ENCODE data around the gene SPATA17.
"Not testable (repeated sequence)": the region's sequence is repeated elsewhere in the genome, so short reads cannot be mapped to it uniquely, and the experiment has no call there.

SPATA17 gene

DNA sequence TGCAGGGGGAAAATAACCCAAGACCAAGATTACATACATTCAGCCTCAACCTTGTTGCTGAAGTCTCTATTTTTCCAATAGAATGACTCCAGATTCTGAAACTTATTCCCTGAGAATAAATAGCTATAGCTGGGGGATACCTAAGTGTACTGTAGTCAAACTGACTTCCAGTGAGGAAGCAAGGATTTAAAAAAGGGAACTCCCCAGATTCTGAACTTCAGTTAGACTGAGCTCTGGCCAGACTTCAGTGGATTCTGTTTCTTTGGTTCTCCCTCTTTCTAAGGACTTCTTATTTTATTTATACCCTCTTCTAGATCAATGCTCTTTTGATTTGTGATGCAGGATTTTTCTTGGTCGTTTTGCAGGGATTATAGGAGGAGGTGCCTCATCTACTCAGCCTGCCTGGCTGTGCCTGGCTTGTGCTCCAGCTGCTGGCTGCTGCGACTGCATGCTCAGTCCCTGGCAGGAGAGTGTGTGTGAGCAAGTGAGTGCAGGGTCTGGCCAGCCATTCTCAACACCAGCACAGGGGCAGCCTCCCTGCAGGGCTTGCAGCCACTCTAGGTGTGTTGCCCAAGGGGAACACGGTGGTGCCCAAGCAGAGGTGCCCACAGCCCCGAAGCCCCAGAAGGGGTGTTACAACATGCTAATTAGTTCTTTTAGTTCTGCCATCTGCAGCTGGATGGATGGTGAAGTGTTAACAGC lies 43.0 kb downstream of the SPATA17 start:
- DNase-seq (ENCODE audit: low read depth in 1 of 2, low spot score in 1 of 2), result no peak

DNA sequence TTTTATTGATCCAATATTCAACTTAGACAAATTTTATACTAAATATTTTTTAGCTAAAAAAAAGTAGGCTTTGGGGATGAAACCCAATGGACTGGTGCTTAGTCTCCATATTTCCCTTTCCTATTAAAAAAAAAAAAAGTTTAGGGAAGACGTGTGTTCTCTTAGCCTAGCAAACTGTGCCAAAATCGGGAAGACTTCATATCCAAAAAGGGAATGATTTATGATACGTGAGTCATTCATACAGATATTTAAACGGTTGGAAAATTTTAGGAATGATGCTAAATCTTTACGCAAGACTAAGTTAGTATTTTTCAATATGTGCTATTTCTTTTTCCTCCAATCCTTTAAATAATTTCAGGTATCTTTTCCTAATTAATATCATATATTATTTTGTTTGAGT lies 50.7 kb downstream of the SPATA17 start:
- no peak for DNase-seq (ENCODE audit: low read depth in 1 of 2, low spot score in 1 of 2)

DNA sequence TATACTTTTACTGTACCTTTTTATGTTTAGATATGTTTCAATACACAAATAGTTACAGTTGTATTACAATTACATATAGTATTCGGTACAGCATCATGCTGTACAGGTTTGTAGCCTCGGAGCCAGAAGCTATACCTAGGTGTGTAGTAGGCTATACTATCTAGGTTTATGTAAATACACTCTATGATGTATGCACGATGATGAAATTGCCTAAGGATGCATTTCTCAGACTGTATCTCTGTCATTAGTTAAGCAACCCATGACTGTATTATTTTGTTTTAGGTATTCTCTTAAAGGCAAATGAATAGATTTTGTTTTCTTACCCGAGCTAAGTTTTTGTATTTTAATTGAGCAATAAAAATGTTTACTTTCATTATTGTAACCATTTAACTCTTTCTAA lies 56.4 kb downstream of the SPATA17 start:
- no peak for DNase-seq (ENCODE audit: low read depth in 1 of 2, low spot score in 1 of 2)

DNA sequence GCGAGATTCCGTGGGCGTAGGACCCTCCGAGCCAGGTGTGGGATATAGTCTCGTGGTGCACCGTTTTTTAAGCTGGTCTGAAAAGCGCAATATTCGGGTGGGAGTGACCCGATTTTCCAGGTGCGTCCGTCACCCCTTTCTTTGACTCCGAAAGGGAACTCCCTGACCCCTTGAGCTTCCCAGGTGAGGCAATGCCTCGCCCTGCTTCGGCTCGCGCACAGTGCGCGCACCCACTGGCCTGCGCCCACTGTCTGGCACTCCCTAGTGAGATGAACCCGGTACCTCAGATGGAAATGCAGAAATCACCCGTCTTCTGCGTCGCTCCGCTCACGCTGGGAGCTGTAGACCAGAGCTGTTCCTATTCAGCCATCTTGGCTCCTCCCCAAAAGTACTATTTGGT lies 65.0 kb downstream of the SPATA17 start:
- not testable (repeated sequence) for DNase-seq (ENCODE audit: low read depth in 1 of 2, low spot score in 1 of 2)

DNA sequence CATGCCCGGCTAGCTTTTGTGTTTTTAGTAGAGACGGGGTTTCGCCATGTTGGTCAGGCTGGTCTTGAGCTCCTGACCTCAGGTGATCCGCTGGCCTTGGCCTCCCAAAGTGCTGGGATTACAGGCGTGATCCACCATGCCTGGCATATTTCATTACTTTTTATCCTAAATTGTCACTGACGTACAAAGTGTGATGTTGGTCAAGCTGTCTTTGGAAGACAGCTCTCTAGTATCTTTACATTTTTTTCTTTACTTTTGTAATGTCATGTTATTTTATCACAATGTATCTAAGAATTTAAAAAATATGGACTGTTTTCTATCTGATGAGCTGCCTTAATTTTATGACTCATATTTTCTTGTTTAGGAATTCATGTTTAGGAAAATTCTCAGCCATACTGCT lies 72.2 kb downstream of the SPATA17 start:
- DNase-seq (ENCODE audit: low read depth in 1 of 2, low spot score in 1 of 2), result no peak

DNA sequence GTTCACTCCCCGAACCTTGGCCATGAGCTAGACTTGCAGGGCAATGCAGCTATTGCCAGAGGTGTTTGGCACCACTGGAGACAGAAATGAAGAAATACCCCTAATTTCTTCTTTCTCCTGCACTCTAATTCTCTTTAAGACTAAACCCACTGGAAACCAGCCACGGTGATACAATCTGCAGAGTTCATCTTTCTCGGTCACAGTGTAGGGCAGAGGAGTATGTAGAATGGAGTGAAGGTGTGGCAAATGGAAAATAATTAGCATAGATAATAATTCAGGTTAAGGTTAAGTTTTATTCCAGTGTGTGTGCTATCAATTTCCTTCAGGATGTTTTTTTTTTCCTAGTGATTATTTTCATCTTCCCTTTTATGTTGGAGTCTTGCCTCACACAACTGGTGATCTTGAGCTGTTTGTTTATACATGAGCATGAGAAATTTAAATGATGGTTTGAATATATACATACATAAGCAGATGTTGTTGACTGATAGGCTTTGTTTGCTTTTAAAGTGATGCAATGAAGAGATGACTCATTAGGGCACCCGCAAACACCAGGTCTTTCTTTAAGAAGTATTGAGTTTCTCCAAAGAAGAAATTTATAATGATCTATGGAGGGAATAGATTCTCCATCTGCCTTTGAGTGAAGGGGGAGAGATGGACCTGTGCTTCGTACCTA lies 81.9 kb downstream of the SPATA17 start:
- no peak for DNase-seq (ENCODE audit: low read depth in 1 of 2, low spot score in 1 of 2)

DNA sequence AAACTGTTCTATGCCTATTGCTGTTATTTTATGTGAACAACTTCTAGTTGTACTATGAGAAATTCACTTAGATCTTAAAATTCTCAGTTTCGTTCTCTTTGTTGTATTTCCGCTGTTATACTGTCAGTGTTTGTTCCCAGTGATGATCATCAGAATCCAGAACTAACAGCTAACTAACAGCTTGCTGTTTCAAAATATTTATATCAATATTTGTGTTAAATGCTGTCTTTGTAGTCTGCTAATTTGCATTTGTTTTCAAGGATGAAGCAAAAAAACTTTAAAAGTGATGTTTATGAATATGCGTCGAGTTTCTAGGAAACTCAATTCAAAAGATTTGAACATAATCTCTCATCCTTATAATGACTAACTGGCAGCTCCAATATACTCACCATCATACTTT lies 84.5 kb downstream of the SPATA17 start:
- no peak for DNase-seq (ENCODE audit: low read depth in 1 of 2, low spot score in 1 of 2)

DNA sequence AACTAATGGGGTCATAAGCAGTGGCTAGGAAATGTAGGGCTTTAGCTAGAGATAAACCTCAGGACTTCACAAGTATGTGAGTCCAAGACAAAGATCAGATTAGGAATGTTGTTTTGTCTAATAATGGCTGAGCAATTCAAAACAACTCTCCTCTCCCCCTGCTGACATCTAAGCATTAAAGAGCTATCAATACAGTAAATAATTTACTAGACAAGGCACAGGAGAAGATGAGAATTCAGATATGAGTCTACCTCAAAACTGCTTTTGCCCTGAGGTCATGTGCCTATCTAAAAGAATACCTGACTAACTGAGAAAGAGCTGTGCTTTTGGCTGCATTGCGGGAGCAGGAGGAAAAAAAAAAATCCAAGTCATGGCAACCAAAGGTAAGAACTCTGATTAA lies 86.8 kb downstream of the SPATA17 start:
- no peak for DNase-seq (ENCODE audit: low read depth in 1 of 2, low spot score in 1 of 2)

DNA sequence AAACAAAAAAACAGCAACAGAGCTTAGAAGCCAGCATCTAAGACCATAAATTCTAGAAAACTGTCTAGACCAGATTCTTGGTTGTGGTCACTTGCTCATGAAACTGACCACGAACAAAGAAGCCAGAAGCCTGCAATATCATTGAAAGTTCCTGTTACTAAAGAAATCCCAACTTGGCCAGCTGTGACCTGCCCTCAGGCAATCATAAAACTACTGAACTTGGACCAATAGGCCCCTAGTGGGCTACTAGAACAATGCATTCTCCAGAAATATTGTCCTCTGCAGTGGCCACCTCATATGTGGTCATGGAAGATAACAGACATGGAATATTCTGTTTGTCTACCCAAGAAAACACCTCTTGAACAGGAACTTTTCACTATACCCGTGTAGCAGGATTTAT lies 87.7 kb downstream of the SPATA17 start:
- DNase-seq (ENCODE audit: low read depth in 1 of 2, low spot score in 1 of 2), result no peak

DNA sequence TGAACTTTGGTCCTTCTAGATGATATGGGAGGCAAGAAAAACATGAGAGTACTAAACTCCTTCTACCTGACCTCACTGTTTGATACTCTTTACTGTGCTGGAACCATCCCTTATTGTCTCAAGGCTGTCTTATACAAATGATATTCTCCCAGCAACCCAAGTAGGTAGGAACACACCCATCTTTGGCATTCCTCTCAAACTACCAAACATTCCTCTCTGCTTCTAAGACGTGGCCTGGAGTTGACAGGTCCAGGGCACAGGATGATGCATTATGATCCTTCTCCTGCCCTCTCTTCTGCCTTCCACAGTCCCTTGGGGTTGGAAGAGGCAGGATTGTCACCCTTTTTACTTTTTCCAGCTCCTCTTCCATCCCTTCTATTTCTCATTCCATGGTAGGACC lies 90.5 kb downstream of the SPATA17 start:
- DNase-seq (ENCODE audit: low read depth in 1 of 2, low spot score in 1 of 2), result no peak

DNA sequence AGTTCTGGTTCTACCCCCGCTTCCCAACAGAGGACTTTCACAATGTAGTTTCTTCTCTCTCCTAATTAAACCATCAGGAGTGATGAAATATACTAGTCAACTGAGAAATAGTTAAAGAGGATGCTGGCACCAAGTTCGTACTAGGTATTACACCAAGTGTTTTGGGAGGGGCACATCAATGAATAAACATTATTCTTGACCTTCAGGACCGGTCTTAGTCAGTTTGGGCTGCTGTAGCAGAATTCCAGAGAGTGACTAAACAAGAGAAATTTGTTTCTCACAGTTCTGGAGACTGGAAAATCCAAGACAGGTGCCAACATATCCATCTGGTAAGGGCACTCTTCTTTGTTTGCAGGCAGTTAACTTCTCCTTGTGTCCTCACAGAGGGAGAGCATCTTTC lies 103.8 kb downstream of the SPATA17 start:
- DNase-seq (ENCODE audit: low read depth in 1 of 2, low spot score in 1 of 2), result no peak

DNA sequence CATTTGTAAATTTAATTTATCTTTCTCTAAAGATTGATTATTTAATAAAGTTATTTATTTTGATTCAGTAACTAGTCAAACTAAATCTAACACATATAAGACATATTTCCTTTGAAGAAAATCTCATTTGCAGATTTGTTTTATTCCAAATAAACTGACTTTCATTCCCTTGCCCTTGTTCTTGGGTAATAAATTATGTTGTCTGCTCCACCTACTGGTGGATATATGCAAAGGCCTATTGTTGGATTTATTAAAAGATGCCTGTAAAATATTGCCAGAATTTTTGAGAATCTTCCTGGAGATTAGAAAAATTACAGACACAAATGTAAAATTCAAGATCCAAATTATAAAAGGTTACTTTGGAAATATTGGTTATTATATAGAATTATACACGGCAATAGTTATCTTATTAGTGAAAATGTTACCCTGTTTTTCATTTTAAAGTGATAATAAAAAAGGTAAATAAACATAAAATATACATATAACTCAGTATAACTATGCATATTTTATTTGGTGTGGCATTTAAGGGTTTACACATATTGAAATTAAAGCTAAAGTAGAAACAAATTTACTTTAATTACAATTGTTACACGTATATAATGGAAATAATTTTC lies 116.1 kb downstream of the SPATA17 start:
- no peak for DNase-seq (ENCODE audit: low read depth in 1 of 2, low spot score in 1 of 2)

DNA sequence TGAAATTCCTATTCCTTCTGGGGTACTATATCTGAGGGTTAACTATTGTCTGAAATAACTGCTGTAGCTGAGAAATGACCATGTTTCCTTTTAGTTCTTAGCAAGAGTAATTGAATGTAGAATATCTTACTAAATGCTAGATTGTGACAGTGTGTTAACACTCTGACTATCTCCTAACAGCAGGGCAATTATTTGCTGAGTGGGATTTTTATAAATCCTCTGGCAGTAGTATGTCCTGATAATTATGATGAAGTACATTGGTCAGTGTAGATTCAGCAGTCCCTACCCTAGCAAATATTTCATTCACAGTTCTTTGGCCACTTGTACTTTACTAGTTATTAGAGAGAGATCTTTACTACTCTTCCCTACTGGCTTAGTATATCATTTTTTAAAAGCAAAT lies 138.6 kb downstream of the SPATA17 start:
- no peak for DNase-seq (ENCODE audit: low read depth in 1 of 2, low spot score in 1 of 2)

DNA sequence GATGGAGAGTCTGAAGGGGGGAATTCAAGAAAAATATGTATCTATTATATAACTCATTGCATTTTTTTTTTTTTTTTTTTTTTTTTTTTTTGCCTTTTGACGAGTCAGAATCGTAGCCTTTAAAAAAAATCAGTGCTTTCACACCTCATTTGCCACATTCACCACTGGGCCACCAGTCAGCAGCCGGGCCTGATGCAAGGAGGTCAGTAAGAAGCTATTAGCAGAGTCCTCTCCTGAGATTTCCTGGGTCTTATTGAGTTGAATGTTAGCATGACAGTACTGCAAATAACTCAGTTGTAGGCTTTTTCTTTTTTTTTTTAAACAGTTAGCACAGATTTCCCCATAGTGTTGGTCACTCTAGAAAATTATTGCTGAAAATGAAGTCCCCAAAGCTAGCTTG lies 139.8 kb downstream of the SPATA17 start:
- no peak for DNase-seq (ENCODE audit: low read depth in 1 of 2, low spot score in 1 of 2)

DNA sequence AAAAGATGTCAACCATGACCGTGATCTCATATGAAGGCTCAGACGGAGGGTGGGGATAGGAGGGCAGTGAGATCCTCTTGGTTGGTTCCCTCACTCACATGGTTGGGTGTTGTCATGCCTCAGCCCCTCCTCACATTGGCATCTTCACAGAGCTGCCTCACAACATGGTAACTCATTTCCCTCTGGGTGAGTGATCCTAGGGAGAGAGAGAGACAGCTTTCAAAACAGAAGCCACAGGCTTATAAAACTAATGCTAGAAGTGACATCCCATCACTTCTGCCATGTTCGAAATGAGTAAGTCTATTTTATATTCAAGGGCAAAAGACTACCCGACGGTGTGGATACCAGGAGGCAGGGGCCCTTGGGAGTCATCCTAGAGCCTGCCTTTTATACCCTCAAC lies 145.5 kb downstream of the SPATA17 start:
- DNase-seq (ENCODE audit: low read depth in 1 of 2, low spot score in 1 of 2), result no peak

DNA sequence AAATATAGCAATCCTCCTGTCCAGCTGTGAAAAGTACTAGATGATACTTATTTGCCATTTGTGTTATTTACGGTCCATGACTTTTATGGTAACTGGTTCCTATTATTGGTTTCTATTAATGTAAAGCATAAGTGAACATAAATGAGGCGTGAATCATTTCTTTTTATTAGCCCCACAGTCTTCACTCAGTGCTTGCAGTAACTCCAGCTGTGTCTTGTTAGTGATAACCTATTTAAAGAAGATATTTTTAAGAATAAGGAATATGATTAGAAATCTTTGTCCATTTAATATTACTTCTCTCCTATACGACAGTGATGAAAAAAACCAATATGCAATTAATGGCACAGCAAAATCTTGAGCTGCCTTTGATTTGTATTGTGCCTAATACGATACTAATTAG lies 149.9 kb downstream of the SPATA17 start:
- DNase-seq (ENCODE audit: low read depth in 1 of 2, low spot score in 1 of 2), result no peak

DNA sequence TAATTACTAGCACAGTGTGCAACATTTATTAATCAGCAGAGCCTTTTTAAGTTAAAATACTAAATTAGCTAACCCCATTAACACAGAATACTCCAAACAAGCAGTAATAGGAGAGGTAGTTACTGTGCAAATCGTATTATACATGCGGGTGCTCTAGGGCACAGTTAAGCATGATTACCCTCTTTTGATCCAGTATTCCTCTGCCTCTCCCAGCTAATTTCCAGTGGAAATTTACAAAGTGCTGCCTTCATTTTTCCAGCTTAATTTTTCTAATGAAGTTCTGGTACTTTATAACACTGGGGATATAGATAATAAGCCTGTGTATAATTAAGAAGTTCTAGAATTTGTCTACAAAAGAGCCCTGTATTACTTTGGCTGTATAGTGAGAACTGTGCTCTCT lies 159.9 kb downstream of the SPATA17 start:
- DNase-seq (ENCODE audit: low read depth in 1 of 2, low spot score in 1 of 2), result no peak

DNA sequence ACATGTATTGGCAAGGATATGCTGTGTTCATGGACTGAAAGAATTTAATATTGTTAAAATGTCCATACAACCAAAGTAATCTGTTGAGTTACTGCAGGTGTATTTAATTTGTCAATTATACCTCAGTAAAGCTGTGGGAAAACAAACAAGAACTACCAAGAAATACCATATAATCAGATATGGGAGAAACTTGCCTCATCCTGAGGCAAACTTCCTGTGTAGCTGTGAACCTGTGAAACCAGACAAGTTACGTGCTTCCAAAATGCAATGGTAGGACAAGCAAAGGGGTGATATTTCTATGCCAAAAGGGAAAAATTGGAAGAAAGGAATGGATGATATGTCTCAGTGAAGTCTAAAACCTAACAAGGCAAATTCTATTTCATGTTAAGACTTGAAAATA lies 174.6 kb downstream of the SPATA17 start:
- DNase-seq (ENCODE audit: low read depth in 1 of 2, low spot score in 1 of 2), result no peak

DNA sequence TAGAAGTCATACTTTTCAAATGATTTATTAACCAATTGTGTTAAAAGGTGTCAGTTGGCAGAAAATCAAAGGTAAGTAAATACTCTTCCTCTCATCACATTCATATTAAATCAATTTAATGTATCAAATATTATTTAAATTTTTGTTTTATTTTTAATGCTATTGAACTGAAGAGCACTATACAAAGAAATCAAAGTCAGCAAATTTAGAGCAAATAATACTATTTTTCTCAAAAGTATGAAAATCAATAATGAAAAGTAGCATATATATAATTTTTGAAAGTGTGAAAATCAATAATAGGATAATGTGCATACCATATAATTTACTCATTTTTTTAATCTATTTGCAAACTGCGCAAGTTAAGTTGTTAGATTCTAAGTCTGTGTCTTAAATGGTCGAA lies 181.0 kb downstream of the SPATA17 start:
- DNase-seq (ENCODE audit: low read depth in 1 of 2, low spot score in 1 of 2), result no peak

DNA sequence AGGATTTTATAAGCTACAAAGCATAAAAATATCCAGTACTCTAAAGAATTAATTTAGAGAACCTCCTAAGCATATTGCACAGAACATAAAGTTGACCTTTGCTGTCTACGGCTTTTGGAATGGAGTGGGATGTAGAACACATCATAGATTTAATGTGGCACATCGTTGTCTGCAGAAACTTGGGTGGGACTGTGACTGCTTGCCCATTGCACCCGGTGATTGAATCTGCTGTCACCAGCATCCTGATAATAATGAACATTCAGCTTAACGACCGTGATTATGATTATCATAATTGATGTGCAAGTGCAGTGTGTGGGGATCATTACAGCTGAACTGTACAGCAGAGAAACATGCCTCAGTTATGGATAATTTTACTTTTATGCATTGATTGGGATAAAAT lies 181.9 kb downstream of the SPATA17 start:
- no peak for DNase-seq (ENCODE audit: low read depth in 1 of 2, low spot score in 1 of 2)

DNA sequence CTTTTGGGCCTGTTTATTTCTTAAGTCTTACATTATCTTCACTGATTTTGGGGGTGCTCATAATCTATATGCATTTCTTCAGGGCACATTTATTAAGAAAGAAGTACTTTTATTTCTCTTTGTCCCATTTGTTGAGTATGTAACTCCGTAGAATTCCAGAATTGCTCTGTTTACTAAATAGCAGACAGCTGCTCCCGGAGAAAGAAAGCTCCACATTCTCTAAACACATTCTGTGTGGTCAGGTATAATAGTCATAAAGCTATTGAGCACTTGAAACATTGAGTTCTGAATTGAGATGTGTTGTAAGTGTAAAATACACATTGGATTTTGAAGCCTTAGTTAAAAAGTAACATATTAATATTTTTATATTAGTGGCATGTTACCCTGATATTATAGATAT lies 206.5 kb downstream of the SPATA17 start:
- DNase-seq (ENCODE audit: low read depth in 1 of 2, low spot score in 1 of 2), result no peak

DNA sequence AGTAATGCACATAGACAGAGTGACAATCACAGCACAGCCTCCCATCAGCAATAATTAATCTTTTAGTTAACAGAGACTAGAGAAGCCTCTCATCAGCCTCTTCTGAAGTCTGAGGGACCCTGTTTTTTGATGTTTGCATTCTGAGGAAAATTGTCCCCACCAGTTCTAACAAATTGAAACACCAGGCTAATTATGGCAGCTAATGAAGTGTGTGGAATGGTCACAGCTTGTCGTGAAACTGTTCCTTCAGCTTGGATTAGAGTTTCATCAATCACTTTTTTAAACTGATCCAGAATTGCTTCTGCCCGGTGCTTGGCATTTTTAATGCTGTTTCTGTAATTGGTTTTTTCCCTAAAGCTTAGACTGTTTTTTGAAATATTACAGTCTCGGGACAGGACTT lies 208.0 kb downstream of the SPATA17 start:
- no peak for DNase-seq (ENCODE audit: low read depth in 1 of 2, low spot score in 1 of 2)

DNA sequence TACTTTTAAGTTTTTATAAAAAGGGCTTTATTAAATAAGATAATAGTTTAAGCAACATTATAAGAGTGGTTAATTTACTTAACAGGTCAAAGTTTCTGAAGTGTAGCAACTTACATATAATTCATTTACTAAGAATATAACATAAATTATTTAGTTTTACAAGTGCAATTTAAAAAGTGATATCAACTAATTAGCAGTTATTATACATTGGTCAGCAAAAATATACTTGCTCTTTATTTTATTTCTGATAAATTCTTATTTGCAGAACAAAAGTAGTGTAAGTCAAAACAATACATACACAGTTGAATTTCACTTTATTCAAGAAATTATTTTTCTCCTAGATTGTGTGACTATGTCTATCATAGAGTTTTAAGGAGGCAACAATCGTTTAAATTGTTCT lies 215.6 kb downstream of the SPATA17 start:
- DNase-seq (ENCODE audit: low read depth in 1 of 2, low spot score in 1 of 2), result no peak

Data from activated CD4-positive, alpha-beta T cell treated with anti-CD3 and anti-CD28 coated beads, Interleukin-2, amount 50 U/mL, for 24 hours (primary cell).